ENCODE data around the gene ADAMTS2.
A peak's percentile ranks its signal among the peaks of the same experiment; 100 is the strongest.
"Not testable (repeated sequence)": the region's sequence is repeated elsewhere in the genome, so short reads cannot be mapped to it uniquely, and the experiment has no call there.

The ADAMTS2 gene

GRCh38 chr5:179294131-179294780, 51.0 kb downstream of the ADAMTS2 start:
- no peak for DNase-seq

GRCh38 chr5:179292681-179293635, 52.3 kb downstream of the ADAMTS2 start:
- no peak for DNase-seq

GRCh38 chr5:179292202-179292601, 53.1 kb downstream of the ADAMTS2 start:
- no peak for DNase-seq

GRCh38 chr5:179290681-179291540, 54.4 kb downstream of the ADAMTS2 start:
- no peak for DNase-seq

GRCh38 chr5:179289756-179290385, 55.4 kb downstream of the ADAMTS2 start:
- no peak for DNase-seq

- no peak for DNase-seq
Measured at GRCh38 chr5:179288809-179289185, 56.5 kb downstream of the ADAMTS2 start.

GRCh38 chr5:179288101-179288808, 57.0 kb downstream of the ADAMTS2 start:
- DNase-seq: no peak

- DNase-seq: no peak
Measured at GRCh38 chr5:179287631-179288030, 57.6 kb downstream of the ADAMTS2 start.

- DNase-seq: no peak
Measured at GRCh38 chr5:179287071-179287470, 58.2 kb downstream of the ADAMTS2 start.

- DNase-seq: not testable (repeated sequence)
Measured at GRCh38 chr5:179285776-179286162, 59.5 kb downstream of the ADAMTS2 start.

- DNase-seq: peak; percentile 21
Measured at GRCh38 chr5:179284751-179285631, 60.3 kb downstream of the ADAMTS2 start.

- not testable (repeated sequence) for DNase-seq
Measured at GRCh38 chr5:179283908-179284307, 61.4 kb downstream of the ADAMTS2 start.

GRCh38 chr5:179281694-179282093, 63.6 kb downstream of the ADAMTS2 start:
- DNase-seq: no peak

GRCh38 chr5:179280095-179280490, 65.2 kb downstream of the ADAMTS2 start:
- DNase-seq: no peak

GRCh38 chr5:179279347-179280094, 65.7 kb downstream of the ADAMTS2 start:
- DNase-seq: no peak

GRCh38 chr5:179278546-179278945, 66.7 kb downstream of the ADAMTS2 start:
- no peak for DNase-seq

GRCh38 chr5:179278119-179278518, 67.1 kb downstream of the ADAMTS2 start:
- no peak for DNase-seq

- no peak for DNase-seq
Measured at GRCh38 chr5:179276838-179277395, 68.3 kb downstream of the ADAMTS2 start.

GRCh38 chr5:179275941-179276837, 69.1 kb downstream of the ADAMTS2 start:
- no peak for DNase-seq

All from DMS79 treated with DMSO at 0.1 percent for 48 hours (cell line).